HS-5 (cell line): Measurements from ENCODE around the gene RANBP17.
"Not testable (repeated sequence)": the region's sequence is repeated elsewhere in the genome, so short reads cannot be mapped to it uniquely, and the experiment has no call there.

Source experiments
- DNase-seq: peaks from one replicate; pipeline ENCODE4 v3.0.0-alpha.2; 2012; ENCODE audit warnings: low read depth

RANBP17 gene

GRCh38 chr5:170941788-170942187, 80.0 kb downstream of the RANBP17 start:
- DNase-seq = no peak

DNA sequence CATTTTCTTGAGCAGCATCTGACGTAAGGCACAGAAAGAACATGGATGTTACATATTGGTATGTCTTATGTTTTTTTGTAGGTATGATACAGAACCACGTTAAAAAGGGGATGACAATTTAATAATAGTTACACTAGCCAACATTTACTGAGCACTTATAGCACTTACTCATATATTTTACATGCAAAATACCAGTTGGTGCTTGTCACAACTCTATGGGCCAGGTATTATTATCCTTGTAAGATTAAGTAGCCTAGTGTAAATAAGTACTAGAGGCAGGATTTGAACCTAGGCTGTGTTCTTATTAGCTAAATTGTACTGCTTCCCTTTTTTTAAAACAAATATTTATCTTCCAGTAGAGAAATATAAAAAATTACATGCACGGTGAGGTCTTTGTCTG, 83.5 kb downstream of the RANBP17 start:
- no peak for DNase-seq

GRCh38 chr5:170960567-170960966, 98.7 kb downstream of the RANBP17 start:
- DNase-seq = no peak

DNA sequence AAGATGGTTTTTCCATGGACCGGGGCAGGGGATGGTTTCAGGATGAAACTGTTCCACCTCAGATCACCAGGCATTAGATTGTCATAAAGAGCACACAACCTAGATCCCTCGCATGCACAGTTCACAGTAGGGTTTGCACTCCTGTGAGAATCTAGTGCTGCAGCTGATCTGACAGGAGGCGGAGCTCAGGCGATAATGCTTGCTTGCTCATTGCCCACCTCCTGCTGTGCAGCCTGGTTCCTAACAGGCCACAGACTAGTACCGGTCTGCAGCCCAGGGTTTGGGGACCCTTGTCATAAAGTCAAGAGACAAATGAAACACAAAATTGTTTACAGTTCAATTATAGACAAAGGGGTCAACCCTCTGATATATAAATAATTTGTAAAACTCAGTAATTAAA, 101.7 kb downstream of the RANBP17 start:
- no peak for DNase-seq

GRCh38 chr5:170974461-170974860, 112.6 kb downstream of the RANBP17 start:
- DNase-seq = no peak

DNA sequence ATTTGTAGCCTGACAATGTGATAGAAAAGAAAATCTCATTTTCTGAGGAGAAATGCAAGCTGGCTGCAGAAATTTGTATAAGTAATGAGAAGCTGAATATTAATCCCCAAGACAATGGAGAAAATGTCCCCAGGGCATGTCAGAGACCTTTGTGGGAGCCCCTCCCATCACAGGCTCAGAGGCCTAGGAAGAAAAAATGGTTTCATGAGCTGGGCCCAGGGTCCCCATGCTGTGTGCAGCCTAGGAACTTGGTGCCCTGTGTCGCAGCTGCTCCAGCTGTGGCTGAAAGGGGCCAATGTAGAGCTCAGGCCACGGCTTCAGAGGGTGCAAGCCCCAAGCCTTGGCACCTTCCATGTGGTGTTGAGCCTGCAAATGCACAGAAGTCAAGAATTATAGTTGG, 118.4 kb downstream of the RANBP17 start:
- DNase-seq = not testable (repeated sequence)

DNA sequence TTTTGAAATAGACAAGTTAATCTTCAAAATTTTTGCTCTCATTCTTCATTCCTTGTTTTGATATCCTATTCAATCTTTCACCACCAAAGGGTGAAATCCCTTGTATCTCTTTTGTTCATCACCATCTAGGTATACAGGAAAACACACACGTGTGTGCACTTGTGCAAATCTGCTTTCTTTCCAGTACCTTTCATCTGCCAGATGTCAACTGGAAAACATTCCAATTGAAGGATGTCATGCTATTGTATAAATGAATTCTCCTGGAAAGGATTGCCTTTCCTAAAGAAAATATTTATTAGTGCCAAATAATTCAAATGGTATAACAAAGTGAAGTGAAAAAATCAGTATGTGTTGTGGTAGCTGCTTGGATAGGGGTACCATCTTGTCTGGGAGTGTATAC, 123.7 kb downstream of the RANBP17 start:
- DNase-seq = no peak

DNA sequence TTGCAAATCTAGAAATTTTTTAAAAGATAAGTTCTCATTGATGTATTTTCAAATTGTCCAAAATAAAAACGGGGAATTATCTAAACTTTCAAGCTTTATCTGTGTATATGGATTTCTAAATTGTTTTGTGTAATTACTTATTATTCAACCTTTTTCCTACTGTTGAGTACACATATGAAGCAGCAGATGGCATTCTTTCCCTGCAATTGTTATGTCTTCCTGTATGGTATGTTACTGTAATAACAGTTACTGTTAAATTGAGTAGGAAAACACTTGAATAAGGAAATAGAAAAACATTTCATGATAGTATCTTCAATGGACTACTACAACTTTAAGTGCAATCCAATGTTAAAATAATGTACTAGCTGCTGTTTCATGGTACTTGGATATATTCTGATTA, 124.8 kb downstream of the RANBP17 start:
- no peak for DNase-seq

DNA sequence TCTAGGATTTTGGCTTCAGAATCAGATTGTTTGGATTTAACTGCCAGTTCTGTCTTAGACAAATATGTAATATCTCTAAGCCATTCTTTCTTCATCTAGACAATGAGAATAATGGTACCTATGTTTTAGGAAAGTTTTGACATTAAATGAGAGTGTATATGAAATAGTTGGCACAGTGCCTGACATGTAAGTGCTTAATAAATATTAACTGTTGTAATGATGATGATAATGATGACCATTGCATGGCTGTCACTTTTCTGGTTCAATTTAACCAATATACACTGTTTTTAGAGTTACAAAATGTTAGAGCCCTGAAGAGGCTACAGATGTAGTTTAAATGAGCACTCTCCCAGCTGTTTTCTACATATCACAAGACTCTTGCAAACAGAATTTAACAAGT, 131.7 kb downstream of the RANBP17 start:
- no peak for DNase-seq

DNA sequence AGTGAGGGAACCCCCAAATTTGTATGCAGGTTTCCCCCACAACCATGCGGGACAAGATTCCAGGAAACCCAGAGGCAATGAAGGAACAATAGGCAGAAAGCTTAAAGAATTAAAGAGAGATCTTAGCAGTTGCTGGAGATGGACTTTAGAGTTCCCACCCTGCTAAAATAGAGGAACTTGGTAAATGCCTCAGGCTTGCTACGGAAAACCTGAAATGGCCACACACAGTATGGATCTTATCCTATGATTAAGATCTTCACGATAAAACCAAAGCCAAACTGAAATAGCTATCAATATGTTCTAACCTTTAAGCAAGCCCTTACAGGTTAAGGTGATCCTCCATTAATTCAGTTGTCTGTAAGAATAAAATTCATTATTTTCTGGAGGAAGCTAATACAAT, 148.3 kb downstream of the RANBP17 start:
- DNase-seq = no peak

GRCh38 chr5:171010816-171011215, 149.0 kb downstream of the RANBP17 start:
- DNase-seq = no peak

GRCh38 chr5:171023508-171023907, 161.7 kb downstream of the RANBP17 start:
- no peak for DNase-seq

- no peak for DNase-seq
These were observed 162.3 kb downstream of the RANBP17 start for GRCh38 chr5:171024084-171024483.

DNA sequence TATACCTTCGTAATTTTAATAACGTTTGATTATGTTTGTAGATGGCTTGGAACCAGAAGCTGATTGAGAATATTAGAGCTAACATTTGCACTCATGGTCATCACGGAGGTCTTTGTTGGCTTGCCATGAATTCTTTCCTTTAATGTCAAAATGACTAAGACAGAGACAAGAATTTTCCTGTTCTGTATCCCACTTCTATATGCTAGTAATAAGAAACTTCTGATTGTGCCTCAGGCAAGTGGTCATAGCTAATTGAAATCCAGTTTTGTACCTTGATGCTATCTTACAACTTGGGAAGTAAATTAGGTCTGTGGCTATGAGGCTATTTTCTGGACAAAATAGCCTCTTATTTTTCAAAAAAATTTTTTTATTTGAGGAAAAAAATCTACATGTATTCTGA, 167.6 kb downstream of the RANBP17 start:
- no peak for DNase-seq

DNA sequence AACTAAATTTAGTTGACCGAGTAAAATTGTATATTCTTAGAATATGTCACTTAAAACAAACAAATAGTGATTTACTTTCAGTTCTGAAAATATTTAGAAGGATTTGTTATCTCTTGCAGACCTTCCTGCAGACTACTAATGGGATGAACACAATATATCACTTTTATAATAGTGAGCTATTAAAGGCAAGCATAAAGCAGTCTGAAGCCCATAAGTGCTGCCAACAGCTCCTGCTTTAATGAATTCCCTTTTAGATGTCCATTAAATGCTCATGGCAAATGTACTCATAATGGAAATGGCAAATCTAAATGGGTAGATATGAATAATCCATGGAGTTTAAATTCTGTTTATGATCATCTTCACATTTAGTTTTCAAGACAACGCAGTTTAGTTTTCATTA, 170.2 kb downstream of the RANBP17 start:
- no peak for DNase-seq

- no peak for DNase-seq
These were observed 170.7 kb downstream of the RANBP17 start for GRCh38 chr5:171032435-171032973.

GRCh38 chr5:171041893-171042292, 180.1 kb downstream of the RANBP17 start:
- DNase-seq = not testable (repeated sequence)

- no peak for DNase-seq
These were observed 189.1 kb downstream of the RANBP17 start for GRCh38 chr5:171050916-171051315.

DNA sequence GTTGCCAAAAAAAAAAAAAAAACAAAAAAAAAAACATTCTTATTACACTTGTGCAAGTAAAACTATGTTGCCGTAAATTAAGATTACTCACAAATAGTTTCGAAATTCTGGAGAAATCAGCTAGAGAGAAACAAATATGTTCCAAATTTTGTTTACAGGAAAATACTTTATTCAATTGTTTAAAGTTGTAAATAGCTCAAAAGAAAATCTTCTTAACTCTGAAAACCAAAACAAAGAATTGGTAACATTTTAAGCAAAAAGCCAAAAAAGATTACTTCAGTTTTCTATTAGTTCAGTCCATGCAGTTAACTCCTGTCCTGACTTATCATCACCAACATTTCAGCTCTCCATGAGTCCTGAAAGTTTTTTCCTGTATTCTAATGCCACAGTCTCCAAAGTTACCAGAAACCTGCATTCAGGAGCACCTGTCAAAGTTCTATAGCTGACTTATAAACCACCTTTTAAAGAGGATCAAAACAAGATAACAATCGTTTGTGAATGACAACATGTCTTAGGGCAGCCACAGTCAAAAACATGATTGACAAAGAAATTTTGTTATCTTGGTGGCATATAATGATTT, 194.1 kb downstream of the RANBP17 start:
- DNase-seq = no peak

DNA sequence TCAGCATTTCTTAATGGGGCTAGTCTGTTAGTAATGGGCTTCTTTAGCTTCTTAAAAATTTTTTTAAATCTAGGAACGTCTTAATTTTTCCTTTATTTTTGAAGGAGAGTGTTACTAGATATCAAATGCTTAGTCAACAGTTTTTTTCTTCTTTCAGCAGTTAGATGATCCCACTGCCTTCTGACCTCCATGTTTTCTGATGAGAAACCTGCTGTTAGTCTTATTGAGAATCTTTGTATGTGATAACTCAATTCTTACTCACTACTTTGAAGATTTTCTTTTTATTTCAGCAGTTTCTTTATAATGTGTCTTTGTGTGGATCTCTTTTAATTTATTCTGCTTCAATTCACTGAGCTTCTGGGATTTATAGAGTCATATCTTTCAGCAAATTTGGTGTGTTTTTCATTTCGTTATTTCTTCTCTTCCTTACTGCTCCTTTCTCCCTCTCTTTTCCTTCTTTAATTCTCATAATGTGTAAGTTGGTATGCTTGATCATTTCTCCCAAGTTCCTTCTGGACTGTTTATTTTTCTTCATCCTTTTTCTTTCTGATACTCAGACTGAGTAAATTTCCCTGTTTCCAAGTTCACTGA, 205.8 kb downstream of the RANBP17 start:
- no peak for DNase-seq

DNA sequence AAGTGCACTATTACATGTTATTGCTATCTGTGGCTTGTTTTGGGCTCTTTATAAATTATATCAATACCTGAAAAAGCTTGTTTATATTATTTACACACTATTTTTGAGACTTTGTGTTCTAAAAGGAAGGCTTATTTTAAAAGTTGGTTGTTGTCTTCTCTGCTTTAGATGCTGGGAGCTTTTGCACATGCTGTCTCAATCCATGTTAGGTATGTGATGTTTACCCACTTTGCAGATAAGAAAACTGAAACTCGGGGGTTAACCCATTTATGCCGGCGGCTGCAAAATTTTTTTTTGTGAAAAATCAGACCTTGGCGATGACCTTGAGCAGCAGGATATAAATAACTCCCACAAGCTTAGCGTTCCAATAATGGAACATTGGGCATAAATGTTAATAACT, 212.9 kb downstream of the RANBP17 start:
- no peak for DNase-seq

DNA sequence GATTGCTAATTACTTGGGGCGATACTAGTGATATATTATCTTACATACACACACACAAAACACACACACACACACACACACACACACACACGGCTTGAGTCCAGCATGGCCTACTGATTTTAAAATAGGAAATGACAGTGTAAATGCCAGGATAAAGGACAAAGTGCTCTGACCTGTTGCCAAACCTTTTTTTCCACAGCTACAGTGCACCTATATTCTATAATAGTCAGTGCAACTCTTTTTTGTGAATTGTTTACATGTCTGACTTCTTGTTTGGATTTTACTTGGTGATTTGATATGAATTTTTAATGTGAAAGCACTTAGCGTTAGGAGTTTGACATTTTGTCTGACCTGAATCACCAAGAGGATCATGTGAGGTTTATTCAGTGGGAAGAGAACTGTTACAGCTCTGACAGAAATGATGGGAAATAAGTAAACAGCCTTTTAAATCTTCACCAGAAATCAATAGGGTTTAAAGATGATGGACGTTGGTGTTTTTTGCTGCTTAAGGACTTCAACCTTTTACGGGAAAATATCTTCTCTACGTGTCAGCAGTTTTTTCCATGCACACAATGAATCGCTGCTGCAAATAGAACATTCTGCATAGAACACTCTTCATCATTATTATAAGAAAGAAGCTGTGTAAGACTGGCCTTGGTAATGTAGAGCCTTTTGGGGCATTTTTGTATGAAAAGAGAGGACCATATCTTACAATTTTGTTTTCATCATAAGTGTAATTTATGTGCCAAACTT, 218.5 kb downstream of the RANBP17 start:
- DNase-seq = no peak

- DNase-seq = no peak
These were observed 219.5 kb downstream of the RANBP17 start for GRCh38 chr5:171081319-171081718.
